Mammary epithelial cell (primary cell): ENCODE data around the gene FAU.

Experiments
- EZH2 ChIP-seq: IDR thresholded peaks from 2 replicates; pipeline ENCODE4 v1.6.1; 2012; ENCODE audit warnings: low read length, inconsistent platforms, borderline replicate concordance
- TF ChIP-seq, protein P1 (sequence below), 2 donors: IDR thresholded peaks in 1 of 2; conservative IDR thresholded peaks in 1 of 2; 2 replicates each; pipeline ENCODE4 v1.5.1; 2011 to 2012; ENCODE audit warnings: inconsistent platforms in 2 of 2, low read length in 2 of 2, mild to moderate bottlenecking in 2 of 2, control low read depth in 1 of 2, low read depth in 1 of 2; ENCODE audit not compliant: insufficient read depth in 1 of 2; ENCODE audit errors: extremely low read depth in 1 of 2

DNA sequence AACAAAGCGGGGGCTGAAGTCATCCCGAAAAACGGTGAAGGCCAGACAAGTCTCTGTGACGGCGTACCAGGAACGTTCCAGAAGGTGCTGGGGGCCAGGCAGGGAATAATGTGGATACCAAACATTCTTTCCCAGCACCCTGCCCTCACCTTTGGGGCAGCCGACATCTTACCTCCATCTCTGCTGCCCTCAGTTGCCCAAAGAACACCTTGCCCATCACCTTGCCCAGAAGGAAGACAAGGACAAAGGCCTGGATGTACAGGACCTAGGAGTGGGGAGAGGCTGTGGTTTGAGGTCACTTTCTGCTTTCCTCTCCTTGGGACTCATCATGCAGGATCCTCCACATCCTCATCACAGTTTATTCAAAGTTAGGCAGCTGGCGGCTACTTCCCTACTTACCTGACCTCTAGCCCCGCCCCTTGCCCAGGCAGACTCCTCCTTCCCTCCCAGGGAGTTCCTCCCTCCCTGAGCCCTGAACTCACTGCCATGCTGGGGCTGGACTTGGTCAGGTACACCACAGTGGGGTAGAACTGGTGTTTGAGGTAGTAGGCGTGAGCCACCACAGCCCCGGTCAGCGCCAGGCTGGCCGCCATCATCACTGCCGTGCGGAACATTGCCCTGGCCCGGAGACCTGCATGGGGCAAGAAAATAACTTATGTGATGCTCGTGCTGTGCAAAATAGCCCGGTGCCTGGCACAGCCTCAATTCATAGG is 11.2 kb upstream of the FAU start:
- TF ChIP-seq, protein P1, sequence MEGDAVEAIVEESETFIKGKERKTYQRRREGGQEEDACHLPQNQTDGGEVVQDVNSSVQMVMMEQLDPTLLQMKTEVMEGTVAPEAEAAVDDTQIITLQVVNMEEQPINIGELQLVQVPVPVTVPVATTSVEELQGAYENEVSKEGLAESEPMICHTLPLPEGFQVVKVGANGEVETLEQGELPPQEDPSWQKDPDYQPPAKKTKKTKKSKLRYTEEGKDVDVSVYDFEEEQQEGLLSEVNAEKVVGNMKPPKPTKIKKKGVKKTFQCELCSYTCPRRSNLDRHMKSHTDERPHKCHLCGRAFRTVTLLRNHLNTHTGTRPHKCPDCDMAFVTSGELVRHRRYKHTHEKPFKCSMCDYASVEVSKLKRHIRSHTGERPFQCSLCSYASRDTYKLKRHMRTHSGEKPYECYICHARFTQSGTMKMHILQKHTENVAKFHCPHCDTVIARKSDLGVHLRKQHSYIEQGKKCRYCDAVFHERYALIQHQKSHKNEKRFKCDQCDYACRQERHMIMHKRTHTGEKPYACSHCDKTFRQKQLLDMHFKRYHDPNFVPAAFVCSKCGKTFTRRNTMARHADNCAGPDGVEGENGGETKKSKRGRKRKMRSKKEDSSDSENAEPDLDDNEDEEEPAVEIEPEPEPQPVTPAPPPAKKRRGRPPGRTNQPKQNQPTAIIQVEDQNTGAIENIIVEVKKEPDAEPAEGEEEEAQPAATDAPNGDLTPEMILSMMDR (conservative IDR thresholded peaks at IDR 0.05 in 1 of 2, IDR thresholded peaks at IDR 0.05 in 1 of 2; ENCODE audit: extremely low read depth in 1 of 2, insufficient read depth in 1 of 2, low read depth in 1 of 2, low read length in 2 of 2), result no peak
- TF ChIP-seq EZH2, result no peak
